ENCODE data around the gene HTR4. TPM values are rescaled to one million over a fixed set of nuclear protein-coding genes. Genes with fewer than 3 reads are reported as not detected.

Gene HTR4
- total RNA-seq, 4 donors from 2014 or later = 0.34 to 1.6 TPM; not detected in 2

GRCh38 chr5:148660346-148660660, 6.0 kb upstream of the HTR4 start:
- Histone ChIP-seq H3K27me3 (peaks cover 12% of the 10 kb centered on the region), H3K9me3 (no peaks in the 10 kb centered on the region), H3K4me1 (no peaks in the 10 kb centered on the region), H3K27ac (no peak overlapping the region), H3K4me3 (no peak overlapping the region), H3K36me3 (no peaks in the 10 kb centered on the region)
- no peak for DNase-seq (ENCODE audit: low spot score in 2 of 2)
- 75% methylated on average over 5 of the region's 5 CpGs for WGBS
- TF ChIP-seq EP300 (IDR thresholded peaks at IDR 0.05) (no peak), POLR2AphosphoS5 (IDR thresholded peaks at IDR 0.05) (no peak), POLR2A (IDR thresholded peaks at IDR 0.05) (no peak), CTCF (IDR thresholded peaks at IDR 0.05) (no peak)

DNA sequence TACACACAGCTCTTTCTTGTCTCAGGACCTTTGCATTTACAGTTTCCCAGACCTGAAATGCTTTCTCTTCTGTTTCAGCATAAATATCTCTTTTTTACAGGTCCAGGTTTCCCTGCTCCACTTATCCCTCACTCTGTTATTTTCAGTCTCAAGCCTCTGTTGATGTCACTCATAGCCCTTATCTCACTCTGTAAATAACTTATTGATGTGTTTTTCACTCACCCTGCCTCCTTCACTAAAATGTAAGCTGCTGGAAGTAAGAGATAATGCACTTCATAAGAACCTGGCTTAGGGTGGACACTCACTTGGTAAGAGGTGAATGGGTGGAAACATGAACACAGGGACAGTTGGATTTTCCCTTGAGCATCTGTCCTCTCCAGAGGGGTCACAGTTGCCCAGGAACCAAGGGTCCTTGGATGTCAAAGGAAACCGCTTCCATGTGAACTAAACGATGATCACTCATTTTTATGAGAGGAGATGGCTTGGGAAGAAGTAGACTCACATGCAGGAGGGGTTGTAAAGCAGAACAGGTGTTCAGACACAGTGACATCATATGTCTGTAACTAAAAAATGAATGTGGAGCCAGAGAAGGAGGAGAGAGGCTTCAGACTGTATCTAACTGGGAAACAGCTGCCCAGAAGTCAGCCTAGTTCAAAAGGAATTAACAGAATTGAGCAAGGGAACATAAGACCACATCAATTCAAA, 5.5 kb upstream of the HTR4 start:
- no peak for DNase-seq (ENCODE audit: low spot score in 2 of 2)
- H3K9me3 ChIP-seq = no peaks in the 10 kb centered on the region
- no peaks in the 10 kb centered on the region for H3K36me3 ChIP-seq
- peaks cover 15% of the 10 kb centered on the region for H3K27me3 ChIP-seq
- no peak overlapping the region for H3K27ac ChIP-seq
- TF ChIP-seq POLR2AphosphoS5 (IDR thresholded peaks at IDR 0.05) (no peak), EP300 (IDR thresholded peaks at IDR 0.05) (no peak), CTCF (IDR thresholded peaks at IDR 0.05) (no peak), POLR2A (IDR thresholded peaks at IDR 0.05) (no peak)
- WGBS = 54% methylated on average over 2 of the region's 2 CpGs
- no peaks in the 10 kb centered on the region for H3K4me1 ChIP-seq
- no peak overlapping the region for H3K4me3 ChIP-seq

DNA sequence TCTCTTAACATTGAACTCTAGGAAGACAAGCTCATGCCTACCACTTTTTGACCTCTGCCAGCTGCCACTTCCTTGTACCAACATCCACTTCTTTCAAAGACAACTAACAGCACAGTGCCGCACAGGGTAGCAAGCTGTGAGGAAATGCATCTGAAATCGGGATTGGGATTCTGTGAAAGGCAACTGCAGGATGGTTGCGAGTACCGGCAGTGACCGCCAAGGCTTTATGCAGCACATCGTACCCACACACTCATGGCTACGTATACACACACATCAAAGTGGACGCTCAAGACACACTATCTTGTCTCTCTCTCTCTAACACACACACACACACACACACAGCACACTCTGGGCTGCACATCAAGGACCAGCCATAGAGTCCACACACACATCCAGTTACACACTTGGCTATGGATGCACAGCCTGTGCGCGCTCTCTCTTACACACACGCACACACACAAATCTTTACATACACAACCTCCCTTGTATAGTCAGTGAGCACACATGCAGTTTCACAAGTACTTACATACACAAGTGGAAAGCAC, 964 bp downstream of the HTR4 start:
- Histone ChIP-seq H3K27me3 (peaks cover 41% of the 10 kb centered on the region), H3K9me3 (no peaks in the 10 kb centered on the region), H3K27ac (no peak overlapping the region), H3K36me3 (no peaks in the 10 kb centered on the region), H3K4me1 (peaks cover 8% of the 10 kb centered on the region), H3K4me3 (no peak overlapping the region)
- 84% methylated on average over 11 of the region's 11 CpGs for WGBS
- no peak for DNase-seq (ENCODE audit: low spot score in 2 of 2)
- no peak for TF ChIP-seq POLR2A (IDR thresholded peaks at IDR 0.05)
- TF ChIP-seq EP300 (IDR thresholded peaks at IDR 0.05) = no peak
- TF ChIP-seq CTCF (IDR thresholded peaks at IDR 0.05) = no peak
- TF ChIP-seq POLR2AphosphoS5 (IDR thresholded peaks at IDR 0.05) = no peak

- Histone ChIP-seq H3K4me1 (peaks cover 8% of the 10 kb centered on the region), H3K9me3 (no peaks in the 10 kb centered on the region), H3K4me3 (no peak overlapping the region), H3K27ac (no peak overlapping the region), H3K36me3 (no peaks in the 10 kb centered on the region), H3K27me3 (peaks cover 40% of the 10 kb centered on the region)
- WGBS = 74% methylated on average over 1 of the region's 1 CpG
- DNase-seq (ENCODE audit: low spot score in 2 of 2) = no peak
- TF ChIP-seq EP300 (IDR thresholded peaks at IDR 0.05) (no peak), CTCF (IDR thresholded peaks at IDR 0.05) (no peak), POLR2A (IDR thresholded peaks at IDR 0.05) (no peak), POLR2AphosphoS5 (IDR thresholded peaks at IDR 0.05) (no peak)
These were observed 2.8 kb downstream of the HTR4 start for GRCh38 chr5:148651528-148651927.

- no peak for DNase-seq (ENCODE audit: low spot score in 2 of 2)
- Histone ChIP-seq H3K36me3 (no peaks in the 10 kb centered on the region), H3K27me3 (peaks cover 4% of the 10 kb centered on the region), H3K4me1 (no peaks in the 10 kb centered on the region), H3K27ac (no peak overlapping the region), H3K4me3 (no peak overlapping the region), H3K9me3 (no peaks in the 10 kb centered on the region)
- TF ChIP-seq CTCF (IDR thresholded peaks at IDR 0.05) (no peak), POLR2AphosphoS5 (IDR thresholded peaks at IDR 0.05) (no peak), POLR2A (IDR thresholded peaks at IDR 0.05) (no peak), EP300 (IDR thresholded peaks at IDR 0.05) (no peak)
These were observed 8.8 kb downstream of the HTR4 start for GRCh38 chr5:148645527-148645926.
